GM13977 (cell line): ENCODE measurements around the gene JMJD8.

Source experiments
- DNase-seq: peaks from one replicate; pipeline ENCODE4 v3.0.0; 2012; ENCODE audit warnings: low spot score
- in situ Hi-C: fragments of 300-500 bp; cut with MboI; formaldehyde crosslinking; loops from one replicate; pipeline ENCODE4 v1.12.0; 2022; ENCODE audit warnings: low sequenced_read_pairs, low pct_unique_long_range_greater_than_20kb, mixed read lengths, inconsistent platforms; ENCODE audit not compliant: unreplicated experiment
- TF ChIP-seq, protein P1 (sequence below): IDR thresholded peaks from 2 replicates; pipeline ENCODE4 v1.5.1; 2012; ENCODE audit warnings: mild to moderate bottlenecking, control low read depth; ENCODE audit not compliant: insufficient read depth; ENCODE audit errors: extremely low read depth, missing control alignments

Gene JMJD8

DNA sequence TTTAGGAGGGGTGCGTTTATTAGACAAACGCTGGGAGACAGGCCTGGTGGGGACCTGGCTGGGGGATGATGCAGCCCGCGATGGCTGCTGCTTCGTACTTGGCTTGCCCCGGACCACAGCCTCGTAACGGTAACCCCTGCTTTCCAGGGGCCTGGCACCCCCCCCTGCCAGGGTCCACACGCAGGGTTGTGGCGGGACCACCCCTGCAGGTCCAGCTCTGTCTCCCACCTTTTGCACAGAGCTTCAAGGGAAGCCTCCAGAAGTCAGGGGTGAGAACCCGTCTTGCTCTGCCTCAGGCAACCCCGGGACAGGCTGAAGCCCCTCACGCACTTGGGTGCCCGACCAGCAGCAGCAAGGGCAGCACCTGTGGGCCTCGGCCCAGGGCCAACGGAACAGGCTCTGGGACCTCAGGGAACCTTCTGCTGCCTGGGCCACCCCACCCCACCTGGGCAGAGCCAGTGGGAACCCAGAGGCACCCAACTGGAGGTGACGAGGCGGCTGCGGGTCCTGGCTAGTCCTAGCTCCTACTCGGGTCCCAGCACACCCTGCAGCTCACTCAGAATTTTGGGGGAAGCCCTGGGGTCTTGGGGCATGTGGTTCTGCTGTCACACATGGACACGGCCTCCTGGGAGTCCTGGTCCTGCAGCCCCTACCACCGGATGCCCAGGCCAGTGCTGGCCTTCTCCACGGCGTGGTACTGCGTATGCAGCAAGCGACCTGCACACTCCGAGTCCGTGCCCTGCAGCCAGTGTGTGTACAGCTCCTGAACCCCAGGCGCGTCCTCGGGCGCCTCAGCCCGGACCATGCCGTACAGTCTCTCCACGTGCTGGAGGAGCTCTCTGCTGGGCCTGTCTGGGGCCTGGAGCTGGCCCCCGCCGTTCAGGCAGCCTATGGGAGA, 45.9 kb upstream of the JMJD8 start:
- in situ Hi-C loops = no loop called here
- DNase-seq = no peak
- TF ChIP-seq, protein P1, sequence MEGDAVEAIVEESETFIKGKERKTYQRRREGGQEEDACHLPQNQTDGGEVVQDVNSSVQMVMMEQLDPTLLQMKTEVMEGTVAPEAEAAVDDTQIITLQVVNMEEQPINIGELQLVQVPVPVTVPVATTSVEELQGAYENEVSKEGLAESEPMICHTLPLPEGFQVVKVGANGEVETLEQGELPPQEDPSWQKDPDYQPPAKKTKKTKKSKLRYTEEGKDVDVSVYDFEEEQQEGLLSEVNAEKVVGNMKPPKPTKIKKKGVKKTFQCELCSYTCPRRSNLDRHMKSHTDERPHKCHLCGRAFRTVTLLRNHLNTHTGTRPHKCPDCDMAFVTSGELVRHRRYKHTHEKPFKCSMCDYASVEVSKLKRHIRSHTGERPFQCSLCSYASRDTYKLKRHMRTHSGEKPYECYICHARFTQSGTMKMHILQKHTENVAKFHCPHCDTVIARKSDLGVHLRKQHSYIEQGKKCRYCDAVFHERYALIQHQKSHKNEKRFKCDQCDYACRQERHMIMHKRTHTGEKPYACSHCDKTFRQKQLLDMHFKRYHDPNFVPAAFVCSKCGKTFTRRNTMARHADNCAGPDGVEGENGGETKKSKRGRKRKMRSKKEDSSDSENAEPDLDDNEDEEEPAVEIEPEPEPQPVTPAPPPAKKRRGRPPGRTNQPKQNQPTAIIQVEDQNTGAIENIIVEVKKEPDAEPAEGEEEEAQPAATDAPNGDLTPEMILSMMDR = no peak

DNA sequence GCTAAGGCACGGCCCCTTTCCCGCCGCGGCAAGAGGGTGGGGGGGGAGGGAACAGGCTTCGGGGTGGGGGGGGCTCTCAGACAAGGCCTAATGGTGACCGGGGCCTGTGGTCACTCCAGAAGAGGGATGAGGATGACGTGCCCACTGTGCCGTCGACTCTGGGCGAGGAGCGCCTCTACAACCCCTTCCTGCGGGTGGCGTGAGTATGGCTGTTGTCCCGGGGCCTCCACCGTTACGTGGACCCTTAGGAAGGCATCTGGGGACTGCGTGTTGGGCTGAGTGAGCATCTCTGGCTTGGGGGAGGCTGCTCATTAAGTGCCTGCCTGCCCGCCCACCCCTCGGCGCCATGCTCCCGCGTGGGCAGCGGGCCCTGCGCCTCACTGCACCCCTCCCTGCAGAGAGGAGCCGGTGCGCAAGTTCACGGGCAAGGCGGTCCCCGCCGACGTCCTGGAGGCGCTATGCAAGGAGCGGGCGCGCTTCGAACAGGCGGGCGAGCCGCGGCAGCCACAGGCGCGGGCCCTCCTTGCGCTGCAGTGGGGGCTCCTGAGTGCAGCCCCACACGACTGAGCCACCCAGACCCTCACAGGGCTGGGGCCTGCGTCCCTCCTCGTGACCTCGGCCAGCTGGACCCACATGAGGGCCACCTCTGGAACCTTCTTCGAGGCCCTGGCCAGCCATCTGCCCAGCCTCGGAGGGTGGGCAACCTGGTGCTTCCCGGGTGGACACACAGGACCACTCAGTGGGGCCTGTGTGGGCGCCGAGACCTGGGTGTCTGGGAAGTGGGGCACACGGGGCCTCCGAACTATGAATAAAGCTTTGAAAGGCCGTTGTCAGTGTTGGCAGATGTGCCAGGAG, 45.0 kb upstream of the JMJD8 start:
- TF ChIP-seq, protein P1 = no peak
- no peak for DNase-seq
- in situ Hi-C loops = no loop called here

DNA sequence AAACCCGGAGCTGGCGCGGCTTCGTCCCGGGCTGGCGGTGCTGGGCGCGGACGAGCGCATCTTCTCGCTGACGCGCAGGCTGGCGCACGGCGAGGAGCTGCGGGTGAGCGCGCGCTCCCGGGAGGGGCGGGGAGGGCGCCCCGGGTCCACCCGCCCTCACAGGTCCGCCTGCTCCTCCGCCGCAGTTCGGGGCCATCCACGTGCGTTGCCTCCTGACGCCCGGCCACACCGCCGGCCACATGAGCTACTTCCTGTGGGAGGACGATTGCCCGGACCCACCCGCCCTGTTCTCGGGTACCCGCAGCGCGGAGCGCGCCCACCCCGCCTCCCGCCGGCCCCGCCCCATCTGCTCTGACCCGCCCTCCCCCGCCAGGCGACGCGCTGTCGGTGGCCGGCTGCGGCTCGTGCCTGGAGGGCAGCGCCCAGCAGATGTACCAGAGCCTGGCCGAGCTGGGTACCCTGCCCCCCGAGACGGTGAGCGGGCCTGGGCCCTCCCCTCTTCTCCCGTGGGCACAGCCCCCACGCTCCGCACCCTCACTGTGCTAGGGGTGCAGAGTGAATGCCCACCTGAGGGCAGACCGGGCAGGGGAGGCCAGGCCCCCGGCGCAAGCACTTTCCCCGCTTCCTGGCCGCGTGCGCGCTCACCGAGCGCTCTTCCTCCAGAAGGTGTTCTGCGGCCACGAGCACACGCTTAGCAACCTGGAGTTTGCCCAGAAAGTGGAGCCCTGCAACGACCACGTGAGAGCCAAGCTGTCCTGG, 44.2 kb upstream of the JMJD8 start:
- in situ Hi-C loops = no loop called here
- TF ChIP-seq, protein P1 = no peak
- DNase-seq = peak; percentile 89

DNA sequence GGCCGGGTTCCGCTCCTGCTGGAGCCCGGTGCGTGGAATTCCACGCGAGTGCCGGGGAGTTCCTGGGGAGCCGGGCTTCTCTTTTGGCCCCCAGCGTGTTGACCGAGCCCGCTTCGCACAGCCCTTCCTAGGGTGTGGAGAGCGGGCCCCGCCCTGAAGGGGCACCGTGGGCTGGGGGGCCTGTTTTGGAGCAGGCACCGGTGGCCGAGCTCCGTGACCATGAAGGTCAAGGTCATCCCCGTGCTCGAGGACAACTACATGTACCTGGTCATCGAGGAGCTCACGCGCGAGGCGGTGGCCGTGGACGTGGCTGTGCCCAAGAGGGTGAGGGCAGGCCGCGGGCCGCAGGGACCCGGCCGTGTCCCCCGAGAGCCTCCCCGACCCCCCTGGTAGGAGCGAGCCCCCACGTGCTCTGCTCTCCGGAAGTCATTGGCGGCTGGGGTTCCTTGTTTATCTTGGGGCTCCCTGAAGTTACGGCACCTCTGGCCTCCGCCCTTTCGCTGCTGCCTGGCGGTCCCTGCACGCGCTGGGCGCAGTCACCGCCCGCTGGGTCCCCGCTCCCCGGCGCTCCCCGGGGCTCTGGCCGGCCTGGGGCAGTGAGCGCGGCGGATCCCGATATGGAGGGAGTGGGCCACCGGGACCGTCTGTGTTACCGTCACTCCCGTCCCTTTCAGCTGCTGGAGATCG, 43.3 kb upstream of the JMJD8 start:
- TF ChIP-seq, protein P1 = no peak
- in situ Hi-C loops = no loop called here
- DNase-seq = peak; percentile 73

DNA sequence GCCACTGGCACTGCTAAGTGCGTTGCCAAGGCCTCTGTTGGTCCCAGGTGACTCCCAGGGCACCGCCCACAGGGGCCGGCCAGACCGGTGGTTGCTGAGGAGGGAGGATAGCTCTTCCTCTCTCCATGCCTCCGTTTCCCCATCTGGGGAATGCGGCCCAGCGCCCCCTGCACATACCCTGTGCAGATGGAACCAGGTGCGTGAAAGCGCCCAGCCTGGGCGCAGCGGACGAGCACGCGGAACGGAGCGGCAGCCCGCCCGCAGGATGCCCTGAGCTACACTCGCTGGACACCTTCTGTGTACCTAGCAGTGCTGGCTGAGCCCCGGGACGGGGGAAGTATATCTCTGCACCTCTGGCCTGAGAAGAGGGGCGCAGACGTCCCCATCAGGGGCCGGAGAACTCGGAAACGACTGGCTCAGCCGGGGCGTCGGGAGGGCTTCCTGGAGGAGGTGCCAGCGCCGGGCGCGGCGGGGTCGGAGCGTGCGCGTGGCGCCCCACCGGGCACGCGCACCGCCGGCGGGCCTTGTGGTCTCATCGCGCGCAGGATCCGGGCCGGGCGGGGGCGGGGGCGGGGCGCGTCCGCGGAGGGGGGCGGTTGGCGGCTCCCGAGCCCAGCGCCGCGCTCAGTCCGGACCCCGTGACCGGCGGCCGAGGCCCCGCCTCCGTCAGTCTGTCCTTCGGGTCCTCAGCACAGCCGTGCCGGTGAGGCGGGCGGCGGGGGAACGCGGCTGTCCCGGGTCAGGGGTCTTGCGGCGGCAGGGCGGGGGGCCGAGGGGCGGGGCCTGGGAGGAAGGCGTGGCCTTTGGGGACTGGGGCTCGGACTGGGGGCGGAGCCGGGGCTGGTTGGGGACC, 42.5 kb upstream of the JMJD8 start, which contains the start of the genes CCDC78 and HAGHL:
CCDC78 (minus strand) TSS at position 6 of the 853 bp plus-strand sequence. CDS start 76 bp downstream, outside the sequence.
HAGHL (plus strand) TSS at position 669 of the 853 bp plus-strand sequence. CDS start 404 bp downstream, outside the sequence.
- peak; percentile 90 for DNase-seq
- in situ Hi-C loops = no loop called here

More for the DNA sequence above, 42.5 kb upstream of the JMJD8 start, which contains the start of the genes CCDC78 and HAGHL:
- TF ChIP-seq, protein P1 = peak; percentile 1
